Panc1 (cell line): Measurements from ENCODE around the gene TUBA3C. TPM values are rescaled to one million over a fixed set of nuclear protein-coding genes. Genes with fewer than 3 reads are reported as not detected.
A peak's percentile ranks its signal among the peaks of the same experiment; 100 is the strongest.

Experiments
- ATAC-seq: fragments of 200-7000 bp; cut with Tn5 transposase; 2 replicates; pipeline ENCODE4 v1.9.1; 2020; ENCODE audit warnings: mild to moderate bottlenecking, moderate library complexity
- BruUV-seq: library from RNA; stranded (reverse); fragments of 400-500 nt; replicated peaks from 2 replicates; lab custom pipeline; 2021; lab: Mats Ljungman, UMichigan
- CTCF ChIA-PET: fragments of 300-600 bp; sonication (Branson Sonifier 250); formaldehyde crosslinking; loops from one replicate; lab custom pipeline; 2022; ENCODE audit warnings: antibody characterized with exemption; lab: Charles Lee
- POLR2A ChIA-PET: fragments of 300-600 bp; sonication (Branson Sonifier 250); formaldehyde crosslinking; loops from one replicate; lab custom pipeline; 2022; ENCODE audit warnings: antibody characterized with exemption; lab: Charles Lee
- DNase-seq: peaks from one replicate; pipeline ENCODE4 v3.0.0-alpha.2; 2010; ENCODE audit warnings: low read depth, low spot score
- H3K27ac ChIP-seq: 2 replicates; pipeline ENCODE4 v1.5.1; 2011; ENCODE audit warnings: mild to moderate bottlenecking, low read length, inconsistent platforms
- H3K27me3 ChIP-seq: fragments of 200-500 bp; sonication (Bioruptor generic); 2 replicates; pipeline ENCODE4 v1.6.0; 2014; ENCODE audit warnings: low read length, inconsistent platforms; ENCODE audit not compliant: control insufficient read depth, insufficient read depth
- H3K36me3 ChIP-seq: fragments of 200-500 bp; sonication (Bioruptor generic); 2 replicates; pipeline ENCODE4 v1.5.1; 2014; ENCODE audit warnings: inconsistent platforms, mild to moderate bottlenecking, low read length, moderate library complexity; ENCODE audit not compliant: control insufficient read depth, insufficient read depth
- H3K4me1 ChIP-seq: 2 replicates; pipeline ENCODE4 v1.5.1; 2011; ENCODE audit warnings: inconsistent platforms, mild to moderate bottlenecking, low read length, moderate library complexity; ENCODE audit not compliant: control insufficient read depth, insufficient read depth
- H3K4me3 ChIP-seq, 2 experiments: 2 replicates each; pipeline ENCODE4 v1.5.1; 2011 to 2012; ENCODE audit warnings: low read depth in 2 of 2, low read length in 2 of 2, mild to moderate bottlenecking in 2 of 2, inconsistent platforms in 1 of 2, moderate library complexity in 1 of 2
- H3K9me3 ChIP-seq: fragments of 200-500 bp; sonication (Bioruptor generic); 2 replicates; pipeline ENCODE4 v1.5.1; 2014; ENCODE audit warnings: low read depth, mild to moderate bottlenecking, inconsistent platforms, low read length, moderate library complexity; ENCODE audit not compliant: control insufficient read depth, insufficient read depth
- POLR2AphosphoS5 ChIP-seq: IDR thresholded peaks from 2 replicates; pipeline ENCODE4 v1.6.1; 2012; ENCODE audit warnings: mild to moderate bottlenecking, low read depth, low read length, moderate library complexity
- SIN3A ChIP-seq: IDR thresholded peaks from 2 replicates; pipeline ENCODE4 v1.6.1; 2012; ENCODE audit warnings: low read depth, mild to moderate bottlenecking, low read length, moderate library complexity, borderline replicate concordance; ENCODE audit not compliant: insufficient read depth
- TCF7L2 ChIP-seq: IDR thresholded peaks from 2 replicates; pipeline ENCODE4 v1.6.1; 2011; ENCODE audit warnings: mild to moderate bottlenecking, low read depth, low read length, inconsistent platforms
- in situ Hi-C: cut with HindIII; loops from 2 replicates; pipeline ENCODE4 v1.10.0; 2016; ENCODE audit warnings: low sequenced_read_pairs, low pct_unique_long_range_greater_than_20kb
- intact Hi-C: fragments of 100-400 bp; cut with micrococcal nuclease; formaldehyde crosslinking; loops from one replicate; pipeline ENCODE4 v1.10.0; 2022; ENCODE audit not compliant: unreplicated experiment
- total RNA-seq: library from RNA; stranded (reverse); gene quantifications from one replicate; pipeline ENCODE4 v1.2.1, GENCODE V29; 2021; ENCODE audit not compliant: unreplicated experiment
- TF ChIP-seq, protein P1 (sequence below): fragments of 450-650 bp; IDR thresholded peaks from 2 replicates; pipeline ENCODE4 v1.5.1; 2017; ENCODE audit warnings: mild to moderate bottlenecking
- TF ChIP-seq, protein P2 (sequence below), 2 experiments: IDR thresholded peaks; 2 replicates each; pipeline ENCODE4 v1.6.1; 2011 to 2012; ENCODE audit warnings: low read depth in 2 of 2, control low read depth in 1 of 2, low read length in 1 of 2, mild to moderate bottlenecking in 1 of 2, moderate library complexity in 1 of 2; ENCODE audit not compliant: insufficient read depth in 1 of 2

TUBA3C gene
- total RNA-seq, 1 experiment from 2014 or later, result not detected

DNA sequence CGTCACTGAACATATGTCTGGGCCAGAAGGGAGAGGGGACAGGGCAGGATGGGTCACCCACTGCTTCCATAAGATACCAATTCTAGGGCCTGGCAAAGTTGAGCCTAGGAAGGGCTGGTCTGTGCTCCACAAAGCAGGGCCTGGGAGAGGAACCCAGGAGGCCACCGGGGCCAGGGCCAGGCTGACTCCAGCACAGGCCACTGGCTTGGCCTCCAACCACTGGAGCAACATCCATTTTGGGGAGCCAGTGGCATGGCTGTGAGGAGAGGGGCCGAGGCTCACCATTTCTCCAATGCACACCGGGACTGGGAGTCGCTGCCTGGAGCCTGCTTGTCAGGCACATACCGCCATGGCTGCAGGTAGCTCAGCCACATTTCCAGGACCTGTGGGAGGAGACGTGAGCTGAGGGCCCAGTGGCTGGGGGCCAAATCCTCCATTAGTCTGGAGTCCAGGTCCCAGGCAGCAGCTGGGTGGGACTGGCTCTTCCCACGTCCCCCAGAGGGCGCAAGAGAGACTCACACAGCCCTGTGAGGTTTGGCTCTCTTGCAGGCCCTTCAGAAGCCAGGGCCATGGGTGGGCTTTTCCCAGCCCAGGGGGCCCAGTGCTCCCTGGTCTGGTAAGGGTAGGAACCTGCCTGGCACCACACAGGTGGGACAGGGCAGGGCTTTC lies 27.7 kb downstream of the TUBA3C start:
- H3K36me3 ChIP-seq, result no peaks in the 10 kb centered on the region
- H3K4me1 ChIP-seq, result no peaks in the 10 kb centered on the region
- ATAC-seq (0 out of 2 replicates have a peak, but pooled peaks have one; percentile 51), DNase-seq (no peak)
- no peak overlapping the region for H3K4me3 ChIP-seq
- no peaks in the 10 kb centered on the region for H3K9me3 ChIP-seq
- CTCF ChIA-PET, result no interaction called here
- in situ Hi-C loops (no loop called here), intact Hi-C loops (no loop called here)
- POLR2A ChIA-PET, result interaction anchor here (0.5 kb wide), 1 partner anchor 72 kb away, joined by 4 read pairs; no protein-coding TSS in a partner anchor
- no TSS peak for BruUV-seq
- no peaks in the 10 kb centered on the region for H3K27me3 ChIP-seq
- TF ChIP-seq, protein P1, sequence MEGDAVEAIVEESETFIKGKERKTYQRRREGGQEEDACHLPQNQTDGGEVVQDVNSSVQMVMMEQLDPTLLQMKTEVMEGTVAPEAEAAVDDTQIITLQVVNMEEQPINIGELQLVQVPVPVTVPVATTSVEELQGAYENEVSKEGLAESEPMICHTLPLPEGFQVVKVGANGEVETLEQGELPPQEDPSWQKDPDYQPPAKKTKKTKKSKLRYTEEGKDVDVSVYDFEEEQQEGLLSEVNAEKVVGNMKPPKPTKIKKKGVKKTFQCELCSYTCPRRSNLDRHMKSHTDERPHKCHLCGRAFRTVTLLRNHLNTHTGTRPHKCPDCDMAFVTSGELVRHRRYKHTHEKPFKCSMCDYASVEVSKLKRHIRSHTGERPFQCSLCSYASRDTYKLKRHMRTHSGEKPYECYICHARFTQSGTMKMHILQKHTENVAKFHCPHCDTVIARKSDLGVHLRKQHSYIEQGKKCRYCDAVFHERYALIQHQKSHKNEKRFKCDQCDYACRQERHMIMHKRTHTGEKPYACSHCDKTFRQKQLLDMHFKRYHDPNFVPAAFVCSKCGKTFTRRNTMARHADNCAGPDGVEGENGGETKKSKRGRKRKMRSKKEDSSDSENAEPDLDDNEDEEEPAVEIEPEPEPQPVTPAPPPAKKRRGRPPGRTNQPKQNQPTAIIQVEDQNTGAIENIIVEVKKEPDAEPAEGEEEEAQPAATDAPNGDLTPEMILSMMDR, result peak; percentile 68
- no peak for TF ChIP-seq TCF7L2
- H3K27ac ChIP-seq, result no peak overlapping the region

DNA sequence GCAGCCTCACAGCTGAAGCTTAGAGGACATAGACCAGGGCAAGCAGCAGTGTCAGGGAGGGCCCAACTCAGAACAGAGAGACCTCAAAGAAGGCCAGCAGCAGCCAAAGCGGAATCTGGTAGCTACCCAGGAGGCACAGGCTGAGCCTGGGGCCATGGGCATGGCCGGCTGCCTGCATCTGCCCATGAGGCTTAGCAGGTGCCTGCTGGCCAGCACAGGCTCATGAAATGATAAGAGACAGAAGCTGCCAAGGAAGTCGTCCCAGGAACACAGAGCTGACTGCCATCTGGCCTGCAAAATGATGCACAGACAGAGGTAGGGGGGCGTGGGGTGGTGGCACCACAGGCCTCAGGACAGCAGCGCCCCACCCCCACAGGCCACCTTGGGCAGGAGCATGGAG lies 29.2 kb downstream of the TUBA3C start:
- Histone ChIP-seq H3K9me3 (no peaks in the 10 kb centered on the region), H3K27ac (no peak overlapping the region), H3K36me3 (no peaks in the 10 kb centered on the region), H3K27me3 (no peaks in the 10 kb centered on the region), H3K4me1 (no peaks in the 10 kb centered on the region), H3K4me3 (no peak overlapping the region)
- DNase-seq (no peak), ATAC-seq (no peak)
- no TSS peak for BruUV-seq
- ChIA-PET CTCF (interaction anchor here (0.6 kb wide), 1 partner anchor 202 kb away, joined by 4 read pairs; no protein-coding TSS in a partner anchor), POLR2A (no interaction called here)
- intact Hi-C loops (no loop called here), in situ Hi-C loops (no loop called here)
- TF ChIP-seq, protein P1, result no peak
- no peak for TF ChIP-seq TCF7L2
- no peak for TF ChIP-seq POLR2AphosphoS5
- TF ChIP-seq, protein P2, sequence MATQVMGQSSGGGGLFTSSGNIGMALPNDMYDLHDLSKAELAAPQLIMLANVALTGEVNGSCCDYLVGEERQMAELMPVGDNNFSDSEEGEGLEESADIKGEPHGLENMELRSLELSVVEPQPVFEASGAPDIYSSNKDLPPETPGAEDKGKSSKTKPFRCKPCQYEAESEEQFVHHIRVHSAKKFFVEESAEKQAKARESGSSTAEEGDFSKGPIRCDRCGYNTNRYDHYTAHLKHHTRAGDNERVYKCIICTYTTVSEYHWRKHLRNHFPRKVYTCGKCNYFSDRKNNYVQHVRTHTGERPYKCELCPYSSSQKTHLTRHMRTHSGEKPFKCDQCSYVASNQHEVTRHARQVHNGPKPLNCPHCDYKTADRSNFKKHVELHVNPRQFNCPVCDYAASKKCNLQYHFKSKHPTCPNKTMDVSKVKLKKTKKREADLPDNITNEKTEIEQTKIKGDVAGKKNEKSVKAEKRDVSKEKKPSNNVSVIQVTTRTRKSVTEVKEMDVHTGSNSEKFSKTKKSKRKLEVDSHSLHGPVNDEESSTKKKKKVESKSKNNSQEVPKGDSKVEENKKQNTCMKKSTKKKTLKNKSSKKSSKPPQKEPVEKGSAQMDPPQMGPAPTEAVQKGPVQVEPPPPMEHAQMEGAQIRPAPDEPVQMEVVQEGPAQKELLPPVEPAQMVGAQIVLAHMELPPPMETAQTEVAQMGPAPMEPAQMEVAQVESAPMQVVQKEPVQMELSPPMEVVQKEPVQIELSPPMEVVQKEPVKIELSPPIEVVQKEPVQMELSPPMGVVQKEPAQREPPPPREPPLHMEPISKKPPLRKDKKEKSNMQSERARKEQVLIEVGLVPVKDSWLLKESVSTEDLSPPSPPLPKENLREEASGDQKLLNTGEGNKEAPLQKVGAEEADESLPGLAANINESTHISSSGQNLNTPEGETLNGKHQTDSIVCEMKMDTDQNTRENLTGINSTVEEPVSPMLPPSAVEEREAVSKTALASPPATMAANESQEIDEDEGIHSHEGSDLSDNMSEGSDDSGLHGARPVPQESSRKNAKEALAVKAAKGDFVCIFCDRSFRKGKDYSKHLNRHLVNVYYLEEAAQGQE (IDR thresholded peaks at IDR 0.05; ENCODE audit: insufficient read depth in 1 of 2, low read depth in 2 of 2, low read length in 1 of 2), result no peak
- no peak for TF ChIP-seq SIN3A
